ENCODE measurements around the gene SORT1. TPM values are rescaled to one million over a fixed set of nuclear protein-coding genes. Genes with fewer than 3 reads are reported as not detected.

SORT1 gene
- total RNA-seq, 1 experiment from 2014 or later = 9.2 TPM

- ChIA-PET POLR2A (ENCODE audit: unreplicated experiment) (no interaction called here), CTCF (no interaction called here)
- Histone ChIP-seq H3K27me3 (ENCODE audit: low read length) (no peaks in the 10 kb centered on the region), H3K9me3 (ENCODE audit: low read length) (no peaks in the 10 kb centered on the region), H3K79me2 (ENCODE audit: low read length) (no peaks in the 10 kb centered on the region), H3K27ac (ENCODE audit: low read length) (no peak overlapping the region), H3K9me2 (replicated peaks; ENCODE audit: low read length) (no peaks in the 10 kb centered on the region), H3K9ac (ENCODE audit: low read length) (no peak overlapping the region), H3F3A (ENCODE audit: low read length, unreplicated experiment) (no peaks in the 10 kb centered on the region), H3K36me3 (ENCODE audit: low read depth, low read length) (no peaks in the 10 kb centered on the region), H3K4me2 (ENCODE audit: low read length) (no peak overlapping the region), H4K20me1 (ENCODE audit: low read length) (no peaks in the 10 kb centered on the region), H2AFZ (ENCODE audit: low read length) (no peak overlapping the region), H3K4me3 (ENCODE audit: low read length) (no peak overlapping the region), H3K4me1 (ENCODE audit: insufficient read depth, low read length) (no peaks in the 10 kb centered on the region)
- no TSS peak for BruUV-seq (replicated peaks)
- intact Hi-C loops (cut with micrococcal nuclease) = loop anchor here (5.0 kb wide), 1 partner anchor 37 kb away; no protein-coding TSS in a partner anchor
- DNase-seq (no peak), ATAC-seq (no peak)
- TF ChIP-seq EZH2 (IDR thresholded peaks at IDR 0.05; ENCODE audit: low read length, unreplicated experiment) (no peak), CTCF (conservative IDR thresholded peaks at IDR 0.05; ENCODE audit: low read depth, low read length) (no peak), EZH2phosphoT487 (IDR thresholded peaks at IDR 0.05; ENCODE audit: borderline replicate concordance, low read length) (no peak)
Observed at GRCh38 chr1:109354929-109355328, 42.8 kb downstream of the SORT1 start.

GRCh38 chr1:109351457-109351856, 46.3 kb downstream of the SORT1 start:
- Histone ChIP-seq H4K20me1 (ENCODE audit: low read length) (no peaks in the 10 kb centered on the region), H3K4me1 (ENCODE audit: insufficient read depth, low read length) (no peaks in the 10 kb centered on the region), H3K27me3 (ENCODE audit: low read length) (no peaks in the 10 kb centered on the region), H3K4me2 (ENCODE audit: low read length) (no peak overlapping the region), H3F3A (ENCODE audit: low read length, unreplicated experiment) (no peaks in the 10 kb centered on the region), H3K9me2 (replicated peaks; ENCODE audit: low read length) (no peaks in the 10 kb centered on the region), H3K4me3 (ENCODE audit: low read length) (no peak overlapping the region), H3K9me3 (ENCODE audit: low read length) (no peaks in the 10 kb centered on the region), H3K9ac (ENCODE audit: low read length) (no peak overlapping the region), H2AFZ (ENCODE audit: low read length) (no peak overlapping the region), H3K79me2 (ENCODE audit: low read length) (no peaks in the 10 kb centered on the region), H3K36me3 (ENCODE audit: low read depth, low read length) (no peaks in the 10 kb centered on the region), H3K27ac (ENCODE audit: low read length) (no peak overlapping the region)
- DNase-seq = no peak
- CTCF ChIA-PET = no interaction called here
- no TSS peak for BruUV-seq (replicated peaks)
- intact Hi-C loops (cut with micrococcal nuclease) = loop anchor here (5.0 kb wide), 1 partner anchor 41 kb away; no protein-coding TSS in a partner anchor
- POLR2A ChIA-PET (ENCODE audit: unreplicated experiment) = no interaction called here
- TF ChIP-seq EZH2 (IDR thresholded peaks at IDR 0.05; ENCODE audit: low read length, unreplicated experiment) (no peak), CTCF (conservative IDR thresholded peaks at IDR 0.05; ENCODE audit: low read depth, low read length) (no peak), EZH2phosphoT487 (IDR thresholded peaks at IDR 0.05; ENCODE audit: borderline replicate concordance, low read length) (no peak)
- ATAC-seq = no peak

- TF ChIP-seq CTCF (conservative IDR thresholded peaks at IDR 0.05; ENCODE audit: low read depth, low read length) = no peak
- TF ChIP-seq EZH2 (IDR thresholded peaks at IDR 0.05; ENCODE audit: low read length, unreplicated experiment) = no peak
- TF ChIP-seq EZH2phosphoT487 (IDR thresholded peaks at IDR 0.05; ENCODE audit: borderline replicate concordance, low read length) = no peak
- H3K9me2 ChIP-seq (replicated peaks; ENCODE audit: low read length) = no peaks in the 10 kb centered on the region
- no peak for DNase-seq
- no TSS peak for BruUV-seq (replicated peaks)
- no peak overlapping the region for H2AFZ ChIP-seq (ENCODE audit: low read length)
- H3K4me1 ChIP-seq (ENCODE audit: insufficient read depth, low read length) = no peaks in the 10 kb centered on the region
- H4K20me1 ChIP-seq (ENCODE audit: low read length) = no peaks in the 10 kb centered on the region
- H3K27me3 ChIP-seq (ENCODE audit: low read length) = no peaks in the 10 kb centered on the region
- no peak overlapping the region for H3K27ac ChIP-seq (ENCODE audit: low read length)
- CTCF ChIA-PET = interaction anchor here (0.5 kb wide), 1 partner anchor 46 kb away, joined by 9 read pairs; no protein-coding TSS in a partner anchor
- POLR2A ChIA-PET (ENCODE audit: unreplicated experiment) = no interaction called here
- no peaks in the 10 kb centered on the region for H3F3A ChIP-seq (ENCODE audit: low read length, unreplicated experiment)
- no peak for ATAC-seq
- H3K36me3 ChIP-seq (ENCODE audit: low read depth, low read length) = no peaks in the 10 kb centered on the region
- H3K9me3 ChIP-seq (ENCODE audit: low read length) = no peaks in the 10 kb centered on the region
- no peak overlapping the region for H3K9ac ChIP-seq (ENCODE audit: low read length)
- no peak overlapping the region for H3K4me3 ChIP-seq (ENCODE audit: low read length)
- intact Hi-C loops (cut with micrococcal nuclease) = loop anchor here (5.0 kb wide), 1 partner anchor 42 kb away; no protein-coding TSS in a partner anchor
- H3K79me2 ChIP-seq (ENCODE audit: low read length) = no peaks in the 10 kb centered on the region
- no peak overlapping the region for H3K4me2 ChIP-seq (ENCODE audit: low read length)
Observed at GRCh38 chr1:109350655-109351054, 47.1 kb downstream of the SORT1 start.
